Prostate gland (tissue), 2 donors: Measurements from ENCODE around the gene STAC.
"Not testable (repeated sequence)": the region's sequence is repeated elsewhere in the genome, so short reads cannot be mapped to it uniquely, and the experiment has no call there.

Experiments used
- CTCF ChIP-seq, 4 experiments: fragments of 200-600 bp in 2 of 4; fragments of 450-650 bp in 2 of 4; sonication (generic) in 2 of 4; IDR thresholded peaks; 1 replicate in 3 of 4; 2 replicates in 1 of 4; pipeline ENCODE4 v1.5.1; 2016 to 2019; ENCODE audit warnings: antibody characterized with exemption in 4 of 4, mild to moderate bottlenecking in 2 of 4, moderate library complexity in 2 of 4
- POLR2A ChIP-seq: fragments of 450-650 bp; IDR thresholded peaks from one replicate; pipeline ENCODE4 v1.6.1; 2016; ENCODE audit warnings: antibody characterized with exemption, mild to moderate bottlenecking
- POLR2AphosphoS5 ChIP-seq: sonication (generic); formaldehyde crosslinking; IDR thresholded peaks from one replicate; pipeline ENCODE4 v1.6.1; 2017; ENCODE audit warnings: antibody characterized with exemption

- TF ChIP-seq POLR2A; CTCF (IDR thresholded peaks at IDR 0.05); POLR2AphosphoS5: not testable (repeated sequence)
Observed at GRCh38 chr3:36453896-36454295, 73.6 kb downstream of the STAC start.
